GM18870 (cell line): ENCODE results near the gene RGS19.
A peak's percentile ranks its signal among the peaks of the same experiment; 100 is the strongest.

Source experiments
- ATAC-seq: cut with Tn5 transposase; IDR thresholded peaks from one replicate; pipeline ENCODE4 v1.9.1; 2021; ENCODE audit warnings: moderate library complexity; ENCODE audit not compliant: unreplicated experiment

The RGS19 gene

DNA sequence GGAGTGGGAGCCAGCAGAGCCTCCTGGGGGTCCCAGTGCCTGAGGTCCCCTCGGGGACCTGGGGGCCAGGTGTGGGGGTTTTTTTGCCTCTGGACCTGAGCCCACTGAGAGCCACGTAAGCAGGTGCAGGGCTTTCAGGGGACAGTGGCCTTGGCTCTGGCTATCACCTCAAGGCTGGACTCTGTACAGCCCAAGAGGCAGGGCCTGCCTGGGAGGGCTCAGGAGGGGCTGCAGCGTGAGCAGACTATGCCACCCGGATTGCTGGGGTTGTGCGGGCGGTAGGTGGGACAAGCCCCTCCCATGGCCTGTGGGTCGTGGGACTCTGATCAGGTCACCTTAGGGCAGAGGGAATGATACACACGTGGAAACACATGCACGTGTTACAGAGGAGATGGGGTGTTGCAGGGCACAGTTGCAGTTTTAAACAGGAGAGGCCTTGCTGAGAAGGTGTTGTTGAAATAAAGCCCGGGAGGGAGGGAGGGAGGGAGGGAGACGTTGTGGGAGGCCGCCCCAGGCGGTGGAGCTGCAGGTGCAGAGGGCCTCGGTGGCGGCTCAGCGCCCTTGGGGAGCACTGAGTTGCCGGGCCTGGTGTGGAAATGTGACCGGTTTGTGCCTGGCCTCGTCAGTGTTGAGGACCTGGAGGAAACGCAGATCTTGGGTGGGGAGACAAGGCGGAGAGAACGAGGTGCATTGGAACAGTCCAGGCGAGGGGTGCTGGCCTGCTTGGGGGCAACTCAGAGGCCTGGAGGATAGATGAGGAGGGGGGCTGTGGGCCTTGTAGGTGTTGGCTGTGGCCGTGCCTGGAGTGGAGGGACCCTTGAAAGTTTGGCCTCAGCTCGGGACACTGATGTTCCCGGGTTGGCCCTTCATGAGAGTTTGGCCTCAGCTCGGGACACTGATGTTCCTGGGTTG lies 14.0 kb downstream of the RGS19 start:
- no peak for ATAC-seq

GRCh38 chr20:64064145-64064698 lies 15.1 kb downstream of the RGS19 start:
- ATAC-seq: no peak

DNA sequence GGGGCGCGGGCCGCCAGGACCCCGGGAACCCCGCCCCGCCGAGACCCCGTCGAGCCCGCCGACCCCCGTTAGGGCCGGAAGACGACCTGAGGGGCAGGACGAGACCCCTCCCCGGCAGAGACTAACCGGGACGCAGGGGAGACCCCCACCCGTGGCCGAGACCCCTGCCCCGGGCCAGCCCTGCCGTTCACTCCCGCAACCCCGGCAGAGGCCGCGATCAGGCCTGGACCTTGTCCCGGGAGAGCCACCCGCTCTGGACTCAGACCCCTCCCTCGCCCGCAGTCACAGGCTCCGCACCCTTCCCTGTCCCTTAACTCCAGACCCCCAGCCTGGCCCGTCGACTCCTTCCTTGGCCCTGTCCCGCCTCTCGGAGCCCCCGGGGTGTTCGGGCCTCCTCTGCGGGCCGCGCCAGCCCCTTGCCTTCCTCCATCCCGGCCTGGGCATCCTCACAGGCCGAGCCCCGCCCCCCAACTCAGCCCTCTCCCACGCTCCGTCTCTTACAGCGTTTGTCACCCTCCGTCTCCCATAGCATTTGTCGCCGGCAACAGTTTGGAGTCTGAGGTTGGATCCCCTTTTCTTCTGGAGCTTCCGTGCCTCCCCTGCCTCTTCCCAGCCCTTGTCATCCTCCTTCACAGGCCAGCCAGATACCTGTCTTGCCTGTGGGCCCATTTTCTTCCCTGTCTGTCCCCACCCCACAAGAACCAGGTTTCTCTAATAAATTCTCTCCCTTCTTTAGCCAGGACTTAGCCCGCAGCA lies 15.8 kb downstream of the RGS19 start:
- no peak for ATAC-seq

DNA sequence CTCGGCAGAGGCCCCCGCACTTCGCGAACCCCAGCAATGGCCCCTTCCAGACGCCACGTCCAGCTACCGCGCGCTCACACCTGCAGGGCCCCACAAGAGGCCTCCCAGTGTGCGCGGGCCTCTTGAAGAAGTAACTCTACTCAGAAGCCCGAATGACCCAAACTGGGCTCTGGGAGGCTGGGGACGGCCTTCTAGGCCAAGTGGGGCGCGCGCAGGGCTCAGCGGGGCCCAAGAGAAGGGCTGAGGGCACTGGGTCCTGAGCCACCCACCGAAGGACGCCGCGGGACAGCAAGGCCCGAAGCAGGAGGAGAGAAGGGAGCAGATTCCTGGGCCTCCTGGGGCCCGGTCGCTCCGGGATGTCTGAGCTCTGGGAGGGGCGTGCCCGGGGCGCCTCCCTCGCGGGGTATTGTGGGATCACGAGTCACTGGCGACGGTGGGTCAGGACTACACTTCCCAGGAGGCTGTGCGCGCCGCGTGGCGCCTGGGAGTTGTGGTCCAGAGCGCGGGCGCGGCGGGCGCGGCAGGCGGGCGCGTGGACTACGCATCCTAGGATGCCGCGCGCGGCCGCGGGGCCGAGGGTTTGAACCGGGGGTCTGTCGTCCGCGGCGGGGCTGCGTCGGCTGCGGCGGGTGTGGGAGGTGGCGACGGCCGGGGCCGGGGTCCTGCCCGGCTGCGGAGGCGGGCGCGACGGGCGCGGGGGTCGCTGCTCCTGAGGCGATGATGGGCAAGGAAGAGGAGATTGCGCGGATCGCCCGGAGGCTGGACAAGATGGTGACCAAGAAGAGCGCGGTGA lies 16.5 kb downstream of the RGS19 start, which contains the start of gene TCEA2:
Gene TCEA2 (plus strand): TSS at position 603 of the 793 bp plus-strand sequence. CDS start 115 bp downstream, at position 718.
- peak; percentile 57 for ATAC-seq

DNA sequence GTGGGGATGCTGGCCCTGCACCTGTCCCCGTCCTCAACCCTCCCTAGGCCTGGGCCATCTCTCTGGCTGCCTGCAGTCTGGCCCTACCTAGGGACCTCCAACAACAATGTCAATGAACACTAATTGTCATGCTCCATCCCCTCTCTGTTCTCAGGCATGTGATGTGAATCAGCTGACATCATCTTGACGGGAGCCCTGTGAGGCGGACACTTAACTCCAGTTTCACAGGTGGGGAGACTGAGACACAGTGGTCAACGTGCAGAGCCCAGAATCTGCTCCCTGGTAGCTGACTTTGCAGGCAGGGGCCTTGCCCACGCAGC lies 17.1 kb downstream of the RGS19 start:
- ATAC-seq: no peak

DNA sequence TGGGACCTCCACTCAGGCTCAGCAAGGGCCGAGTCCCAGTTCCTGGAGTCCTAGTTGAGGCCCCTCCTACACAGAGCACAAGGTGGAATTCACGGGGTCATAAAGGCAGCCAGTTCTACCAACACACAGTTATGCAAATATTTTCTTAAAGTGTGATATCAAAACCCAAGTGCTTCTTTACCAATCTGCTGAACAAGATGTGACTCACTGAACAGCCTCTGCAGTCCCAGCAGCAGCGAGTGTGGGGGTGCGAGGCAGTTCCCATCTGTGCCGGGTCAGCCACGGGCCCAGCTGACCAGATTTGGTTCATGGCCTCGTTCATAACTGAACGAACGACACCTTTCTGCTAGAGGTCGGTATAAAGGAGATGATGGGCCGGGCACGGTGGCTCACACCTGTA lies 20.8 kb downstream of the RGS19 start:
- ATAC-seq: no peak

GRCh38 chr20:64057628-64058498 lies 21.5 kb downstream of the RGS19 start:
- no peak for ATAC-seq

- ATAC-seq: no peak
These were observed 22.3 kb downstream of the RGS19 start for GRCh38 chr20:64056889-64057627.

DNA sequence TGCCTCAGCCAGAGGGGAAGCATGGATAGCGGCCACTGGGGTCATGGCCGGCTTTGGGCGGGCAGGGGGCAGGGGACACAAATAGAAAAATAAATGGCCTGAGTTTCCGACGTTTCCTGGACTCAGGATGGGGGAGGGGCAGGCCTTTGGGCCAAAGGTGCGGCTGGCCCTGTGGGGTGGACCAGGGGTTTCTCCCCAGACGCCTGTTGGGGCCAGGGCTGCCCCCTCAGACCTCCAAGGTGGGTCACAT lies 22.8 kb downstream of the RGS19 start:
- ATAC-seq: no peak

GRCh38 chr20:64055893-64056638 lies 23.3 kb downstream of the RGS19 start:
- no peak for ATAC-seq

GRCh38 chr20:64055396-64055892 lies 23.9 kb downstream of the RGS19 start:
- ATAC-seq: no peak

DNA sequence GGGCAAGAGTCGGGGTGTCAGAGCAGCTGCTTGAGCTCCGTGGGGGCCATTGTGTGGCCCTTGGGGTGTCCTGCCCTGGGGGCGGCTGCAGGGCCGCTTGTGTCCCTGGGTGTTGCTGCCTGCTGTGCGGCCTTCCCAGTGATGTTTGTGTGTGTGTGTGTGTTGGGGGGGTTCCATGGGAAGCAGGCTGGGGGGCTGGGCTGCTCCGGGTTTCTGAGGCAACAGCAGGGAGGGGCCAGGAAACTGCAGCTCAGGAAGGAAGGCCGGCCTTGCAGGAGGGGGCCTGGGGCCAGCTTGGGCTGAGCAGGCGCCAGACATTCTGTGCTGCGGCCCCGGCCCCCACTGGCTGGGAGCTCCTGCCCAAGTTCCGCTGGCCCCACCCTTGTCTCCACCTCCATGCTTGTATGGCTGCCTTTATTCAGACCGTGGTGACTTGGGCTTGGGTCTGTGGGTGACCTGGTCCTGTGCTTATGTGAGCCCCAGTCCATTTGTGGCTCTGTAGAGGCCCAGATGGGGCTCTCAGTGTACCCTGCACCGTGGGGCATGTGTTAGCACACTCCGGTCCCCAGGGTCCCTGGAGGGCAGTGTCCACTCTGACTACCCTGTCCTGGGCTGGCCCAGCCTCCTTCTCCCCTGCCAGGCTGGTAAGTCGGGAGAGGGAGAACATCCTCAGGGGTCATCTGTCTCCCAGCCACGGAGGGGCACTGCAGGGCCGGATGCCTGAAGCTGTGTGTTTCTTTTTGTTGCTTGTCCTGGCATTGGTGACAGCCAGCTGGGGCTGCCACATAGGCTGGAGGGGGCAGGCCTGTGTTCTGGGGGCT lies 25.3 kb downstream of the RGS19 start:
- no peak for ATAC-seq

DNA sequence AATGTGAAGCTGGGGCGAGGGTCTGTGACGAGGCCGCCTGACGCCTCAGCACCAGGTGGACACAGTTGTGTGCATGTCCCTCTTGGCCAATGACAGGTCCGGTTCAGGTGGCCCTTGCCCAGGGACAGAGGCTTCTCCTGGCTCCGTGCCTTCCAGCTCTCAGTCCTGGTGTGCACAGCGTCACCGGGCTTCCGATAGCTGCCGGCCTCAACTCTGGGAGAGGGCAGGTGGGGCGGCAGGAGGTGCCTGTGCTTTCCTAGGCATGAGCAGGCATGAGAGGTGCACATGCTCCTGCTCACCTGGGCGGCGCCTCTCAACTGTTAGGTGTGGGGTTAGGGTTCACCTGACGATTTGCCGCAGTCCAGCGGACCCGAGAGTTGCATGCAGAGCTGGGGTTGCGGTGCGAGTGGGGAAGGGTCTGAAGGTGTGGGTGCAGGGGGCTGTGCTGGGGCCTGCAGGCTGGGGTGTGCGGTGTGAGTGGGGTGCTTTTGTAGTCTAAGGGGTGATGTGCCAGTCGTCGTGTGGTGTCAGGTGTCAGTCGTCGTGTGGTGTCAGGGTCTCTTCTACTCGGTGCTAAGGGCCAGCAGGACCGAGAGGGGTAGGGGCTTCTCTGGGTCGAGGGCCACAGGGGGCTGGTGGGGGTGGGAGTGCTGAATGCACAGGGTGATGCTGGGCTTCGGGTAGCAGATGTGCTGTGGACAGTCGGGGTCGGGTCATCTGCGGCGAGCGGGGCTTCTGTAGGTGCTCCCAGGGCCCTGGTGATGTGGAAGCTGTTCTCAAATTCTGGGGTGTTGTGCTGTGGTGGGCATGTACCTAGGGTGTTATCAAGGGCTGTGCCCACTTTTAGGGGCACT lies 26.1 kb downstream of the RGS19 start:
- no peak for ATAC-seq

GRCh38 chr20:64052326-64052722 lies 27.0 kb downstream of the RGS19 start:
- no peak for ATAC-seq

- no peak for ATAC-seq
These were observed 27.6 kb downstream of the RGS19 start for GRCh38 chr20:64051561-64052325.

DNA sequence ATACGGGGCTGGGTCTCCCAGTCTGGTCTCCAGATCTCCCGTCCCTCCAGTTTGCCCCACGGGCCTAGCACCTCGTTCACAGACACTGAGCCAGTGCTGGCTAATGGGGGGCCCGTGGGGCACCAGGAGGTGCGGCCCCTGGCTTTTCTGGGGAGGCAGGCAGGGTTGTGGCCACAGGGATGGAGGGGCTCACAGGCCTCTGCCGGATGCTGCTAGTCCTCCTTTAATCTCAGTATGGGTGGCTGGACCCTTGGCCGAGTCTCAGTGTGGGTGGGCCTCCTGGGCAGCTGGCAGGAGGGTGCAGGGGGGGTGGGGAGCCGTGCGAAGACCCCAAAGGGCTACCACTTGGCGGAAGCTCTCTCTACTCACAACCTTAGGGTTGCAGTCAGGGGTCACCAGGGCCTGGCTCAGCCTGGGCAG lies 28.3 kb downstream of the RGS19 start:
- ATAC-seq: no peak
